GM23338 (cell line): ENCODE data around the gene GJA3. TPM values are rescaled to one million over a fixed set of nuclear protein-coding genes. Genes with fewer than 3 reads are reported as not detected.

Experiments
- ATAC-seq: fragments of 200-7000 bp; cut with Tn5 transposase; 3 replicates; pipeline ENCODE4 v1.9.1; 2020
- DNase-seq: peaks from one replicate; pipeline ENCODE4 v3.0.0-alpha.2; 2015; ENCODE audit warnings: low spot score
- H2AFZ ChIP-seq: fragments of 200-600 bp; sonication (generic); 2 replicates; pipeline ENCODE4 v1.8.0; 2016; ENCODE audit warnings: antibody characterized with exemption, mild to moderate bottlenecking, moderate library complexity
- H3F3A ChIP-seq: fragments of 200-600 bp; sonication (generic); replicated peaks from 2 replicates; pipeline ENCODE4 v1.8.0; 2017; ENCODE audit warnings: antibody characterized with exemption, mixed run types, low read depth
- H3K27ac ChIP-seq: fragments of 200-600 bp; sonication (generic); 2 replicates; pipeline ENCODE4 v1.6.1; 2016; ENCODE audit warnings: low read depth
- H3K27me3 ChIP-seq: fragments of 200-600 bp; sonication (generic); 2 replicates; pipeline ENCODE4 v1.8.0; 2016; ENCODE audit warnings: mild to moderate bottlenecking, mixed run types, moderate library complexity; ENCODE audit not compliant: insufficient read depth
- H3K36me3 ChIP-seq: fragments of 200-600 bp; sonication (generic); 2 replicates; pipeline ENCODE4 v1.8.0; 2016; ENCODE audit warnings: mild to moderate bottlenecking; ENCODE audit not compliant: insufficient read depth
- H3K4me1 ChIP-seq: fragments of 200-600 bp; sonication (generic); 2 replicates; pipeline ENCODE4 v1.8.0; 2016; ENCODE audit warnings: mild to moderate bottlenecking, moderate library complexity; ENCODE audit not compliant: insufficient read depth
- H3K4me2 ChIP-seq: fragments of 200-600 bp; sonication (generic); 2 replicates; pipeline ENCODE4 v1.7.1; 2017; ENCODE audit warnings: mixed run types
- H3K4me3 ChIP-seq: fragments of 200-600 bp; sonication (generic); 2 replicates; pipeline ENCODE4 v1.6.1; 2016; ENCODE audit warnings: mixed run types
- H3K79me2 ChIP-seq: fragments of 200-600 bp; sonication (generic); replicated peaks from 2 replicates; pipeline ENCODE4 v1.8.0; 2017; ENCODE audit warnings: mild to moderate bottlenecking; ENCODE audit not compliant: insufficient read depth
- H3K9me2 ChIP-seq: fragments of 200-600 bp; sonication (generic); 2 replicates; pipeline ENCODE4 v1.8.0; 2017; ENCODE audit not compliant: insufficient read depth
- H4K20me1 ChIP-seq: fragments of 200-600 bp; sonication (generic); replicated peaks from 2 replicates; pipeline ENCODE4 v1.8.0; 2017; ENCODE audit warnings: mild to moderate bottlenecking; ENCODE audit not compliant: insufficient read depth
- H3K27ac Mint-ChIP-seq: 2 replicates; pipeline ENCODE4 v1.8.0; 2020; ENCODE audit warnings: inconsistent platforms, mild to moderate bottlenecking, moderate library complexity, mixed read lengths
- H3K27me3 Mint-ChIP-seq: 3 replicates; pipeline ENCODE4 v1.8.0; 2022; ENCODE audit warnings: low read depth, mild to moderate bottlenecking, moderate library complexity, mixed read lengths, inconsistent platforms; ENCODE audit not compliant: insufficient read depth, poor library complexity
- H3K36me3 Mint-ChIP-seq: 3 replicates; pipeline ENCODE4 v1.8.0; 2021; ENCODE audit warnings: low read depth, mild to moderate bottlenecking, inconsistent platforms, moderate library complexity, mixed read lengths
- H3K4me1 Mint-ChIP-seq: 3 replicates; pipeline ENCODE4 v1.8.0; 2020; ENCODE audit warnings: mild to moderate bottlenecking, inconsistent platforms, mixed read lengths
- H3K4me3 Mint-ChIP-seq: 3 replicates; pipeline ENCODE4 v1.8.0; 2021; ENCODE audit warnings: moderate library complexity, mild to moderate bottlenecking, inconsistent platforms, mixed read lengths
- H3K9me3 Mint-ChIP-seq: 3 replicates; pipeline ENCODE4 v1.8.0; 2020; ENCODE audit warnings: moderate library complexity, mild to moderate bottlenecking, inconsistent platforms, mixed read lengths
- CTCF ChIP-seq, 2 experiments: fragments of 200-600 bp in 1 of 2; sonication (generic) in 1 of 2; conservative IDR thresholded peaks; 2 replicates each; pipeline versions ENCODE4 v1.5.1 to v1.6.1; 2016 to 2017; ENCODE audit warnings: antibody characterized with exemption in 2 of 2, low read depth in 2 of 2, mild to moderate bottlenecking in 2 of 2, moderate library complexity in 1 of 2
- NANOG ChIP-seq: IDR thresholded peaks from 2 replicates; pipeline ENCODE4 v1.6.1; 2016; ENCODE audit warnings: antibody characterized with exemption, borderline replicate concordance
- polyA plus RNA-seq: library from polyadenylated mRNA; unstranded; fragments of >200 nt; fragmentation: Nextera tagmentation; extraction: Ambion mirVana; gene quantifications from 2 replicates; pipeline ENCODE4 v1.2.1, GENCODE V29; 2016
- total RNA-seq: library from RNA; depleted of rRNA; stranded (reverse); fragments of >200 nt; shearing (Covaris generic); gene quantifications from 2 replicates; pipeline ENCODE4 v1.2.3, GENCODE V29; 2014; rRNA removed

The GJA3 gene
- total and polyA plus RNA-seq, 2 experiments from 2014 or later, result 0.17 to 0.23 TPM

- Mint-ChIP-seq H3K9me3 (no peaks in the 10 kb centered on the region), H3K4me1 (no peaks in the 10 kb centered on the region; the same call in 2 of the 3 replicates), H3K4me3 (no peak overlapping the region), H3K27me3 (peaks cover 3% of the 10 kb centered on the region), H3K36me3 (peaks cover 9% of the 10 kb centered on the region; the same call in 2 of the 3 replicates), H3K27ac (no peak overlapping the region)
- Histone ChIP-seq H3K9me2 (no peaks in the 10 kb centered on the region), H3K79me2 (no peaks in the 10 kb centered on the region), H3K36me3 (peaks cover 11% of the 10 kb centered on the region), H3K4me1 (no peaks in the 10 kb centered on the region), H3K27ac (no peak overlapping the region), H3K4me3 (no peak overlapping the region), H3K27me3 (no peaks in the 10 kb centered on the region), H2AFZ (no peak overlapping the region), H3F3A (no peaks in the 10 kb centered on the region), H4K20me1 (no peaks in the 10 kb centered on the region), H3K4me2 (no peak overlapping the region)
- ATAC-seq (no peak), DNase-seq (no peak)
- TF ChIP-seq NANOG (no peak), CTCF (conservative IDR thresholded peaks at IDR 0.05; ENCODE audit: low read depth in 2 of 2) (peak in 1 of 2 experiments; percentile 23; a peak in 1 of 4 replicates)
Observed at GRCh38 chr13:20090349-20090748, 70.5 kb downstream of the GJA3 start.

Other genes with a start within 250 kb of the GJA3 start
- 153 and 159 TPM in 2 replicates for gene ZMYM2, start 202.3 kb downstream of the GJA3 start, total RNA-seq
- gene ZMYM2, start 202.3 kb downstream of the GJA3 start, polyA plus RNA-seq, result 63.6 and 87.9 TPM in 2 replicates
- gene GJB2, start 31.9 kb upstream of the GJA3 start, total RNA-seq, result not detected in 2 replicates
- gene GJB2, start 31.9 kb upstream of the GJA3 start, polyA plus RNA-seq, result not detected in 2 replicates
- not detected in 2 replicates for gene GJB6, start 71.3 kb upstream of the GJA3 start, total RNA-seq
- gene GJB6, start 71.3 kb upstream of the GJA3 start, polyA plus RNA-seq, result not detected in 2 replicates